NB4 (cell line): ENCODE data around the gene CLN5.
"Not testable (repeated sequence)": the region's sequence is repeated elsewhere in the genome, so short reads cannot be mapped to it uniquely, and the experiment has no call there.

Experiments used
- CTCF ChIP-seq: IDR thresholded peaks from one replicate; pipeline ENCODE4 v1.5.1; 2012; ENCODE audit warnings: low read depth, low read length
- POLR2A ChIP-seq: IDR thresholded peaks from 2 replicates; pipeline ENCODE4 v1.6.1; 2011; ENCODE audit warnings: mild to moderate bottlenecking; ENCODE audit not compliant: insufficient read length; ENCODE audit errors: extremely low read depth

DNA sequence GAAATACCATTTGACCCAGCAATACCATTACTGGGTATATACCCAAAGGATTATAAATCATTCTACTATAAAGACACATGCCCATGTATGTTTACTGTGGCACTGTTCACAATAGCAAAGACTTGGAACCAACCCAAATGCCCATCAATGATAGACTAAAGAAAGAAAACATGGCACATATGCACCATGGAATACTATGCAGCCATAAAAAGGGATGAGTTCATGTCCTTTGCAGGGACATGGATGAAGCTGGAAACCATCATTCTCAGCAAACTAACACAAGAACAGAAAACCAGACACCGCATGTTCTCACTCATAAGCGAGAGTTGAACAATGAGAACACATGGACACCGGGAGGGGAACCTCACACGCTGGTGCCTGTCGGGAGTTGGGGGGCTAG, 17.8 kb downstream of the CLN5 start:
- not testable (repeated sequence) for TF ChIP-seq POLR2A, CTCF
